ENCODE results near the gene HHAT.
A peak's percentile ranks its signal among the peaks of the same experiment; 100 is the strongest.

The HHAT gene

DNA sequence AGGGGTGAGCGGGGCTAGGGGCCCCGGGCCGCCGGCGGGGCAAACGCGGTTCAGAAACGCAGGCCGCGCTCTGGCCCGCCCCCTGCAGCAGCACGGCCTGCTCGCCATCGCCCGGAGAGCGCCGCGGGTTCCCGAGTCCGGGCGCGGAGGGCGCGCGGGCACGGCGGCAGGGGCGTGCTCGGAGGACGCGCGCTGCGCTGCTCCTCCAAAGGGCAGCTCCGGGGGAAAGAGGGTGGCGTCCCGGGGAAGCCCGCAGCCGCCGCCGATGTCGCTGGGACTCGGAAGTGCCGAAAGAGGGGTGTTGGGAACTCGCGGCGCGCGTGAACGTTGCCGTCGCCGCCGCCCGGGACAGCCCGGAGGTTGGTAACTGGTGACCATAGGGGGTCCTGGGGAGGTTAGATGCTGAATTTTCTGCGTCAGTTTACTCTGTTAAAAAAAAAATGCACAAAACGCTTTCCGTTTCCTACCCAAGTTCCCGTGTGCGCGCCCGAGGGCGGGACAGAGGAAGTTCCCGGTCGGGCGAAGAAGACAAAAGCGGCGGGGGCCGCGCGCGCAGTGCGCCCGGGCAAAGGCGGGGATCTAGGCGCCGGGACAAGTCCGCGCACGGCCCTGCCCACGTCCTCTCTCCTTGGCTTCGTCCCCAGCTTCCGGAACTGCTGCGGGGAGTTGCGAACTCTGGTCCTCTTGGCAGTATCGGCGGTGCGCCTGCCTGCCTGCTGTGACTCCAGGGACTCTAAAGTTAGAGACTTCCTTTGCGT is at the start of gene HHAT:
Gene HHAT, plus strand, starts transcription at position 157 of the 758 bp plus-strand sequence. CDS start 20,074 bp downstream, outside the sequence.
- DNase-seq (ENCODE audit: low read depth) = peak; percentile 52

DNA sequence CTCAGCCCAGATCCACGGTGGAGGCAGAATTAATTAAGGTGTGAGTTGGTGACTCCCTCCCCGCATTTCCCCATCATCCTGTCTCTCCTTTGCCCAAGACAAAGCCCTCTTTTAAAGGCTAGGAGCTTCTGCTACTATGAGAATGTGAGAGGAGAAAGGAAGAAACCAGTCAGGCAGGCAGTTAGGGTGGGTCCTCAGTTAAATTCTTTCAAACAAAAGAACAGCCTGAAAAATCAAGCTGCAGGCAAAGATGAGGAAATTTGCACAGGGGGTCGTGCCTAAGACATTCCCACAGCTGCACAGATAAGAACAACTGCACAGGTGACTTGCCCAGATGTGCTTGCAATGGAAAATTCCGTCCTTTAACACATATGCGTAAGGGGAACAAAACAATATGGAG is 48.5 kb upstream of the HHAT start:
- no peak for DNase-seq (ENCODE audit: low read depth)

GRCh38 chr1:210288116-210288515 is 40.6 kb upstream of the HHAT start:
- no peak for DNase-seq (ENCODE audit: low read depth)

GRCh38 chr1:210289248-210289647 is 39.5 kb upstream of the HHAT start:
- no peak for DNase-seq (ENCODE audit: low read depth)

DNA sequence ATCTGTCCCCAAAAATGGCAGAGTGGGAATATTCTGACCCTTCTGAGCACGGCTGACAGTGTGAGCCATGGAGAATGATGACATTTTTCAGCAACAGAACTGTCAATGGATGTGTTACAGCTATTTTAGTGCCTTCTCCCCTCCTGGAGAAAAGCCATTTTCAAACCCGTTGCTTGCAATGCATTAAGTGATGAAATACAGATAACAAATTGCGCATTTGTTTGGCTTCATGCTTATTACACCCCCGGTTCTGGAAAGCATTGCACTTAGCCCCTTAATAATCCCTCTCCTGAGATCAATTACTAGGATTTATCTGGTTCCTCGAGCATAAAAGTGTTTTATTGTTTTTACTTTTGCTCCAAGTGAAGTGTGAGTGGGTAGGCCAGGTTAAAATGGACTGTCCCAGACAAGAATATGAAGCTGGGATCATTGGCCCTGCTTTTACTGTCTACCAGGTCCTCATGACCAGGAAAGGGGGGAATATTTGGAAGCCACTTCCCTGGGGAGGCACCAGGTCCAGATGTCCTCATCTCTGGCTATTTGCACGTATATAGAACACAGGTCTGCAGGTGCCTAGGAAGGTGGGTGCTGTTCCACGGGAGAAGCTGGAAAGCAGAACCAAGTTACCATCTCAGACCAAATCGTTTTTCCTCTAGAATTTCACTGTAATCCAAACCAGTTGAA is 37.5 kb upstream of the HHAT start:
- DNase-seq (ENCODE audit: low read depth) = no peak

- DNase-seq (ENCODE audit: low read depth) = no peak
Measured at GRCh38 chr1:210291786-210292230, 36.9 kb upstream of the HHAT start.

DNA sequence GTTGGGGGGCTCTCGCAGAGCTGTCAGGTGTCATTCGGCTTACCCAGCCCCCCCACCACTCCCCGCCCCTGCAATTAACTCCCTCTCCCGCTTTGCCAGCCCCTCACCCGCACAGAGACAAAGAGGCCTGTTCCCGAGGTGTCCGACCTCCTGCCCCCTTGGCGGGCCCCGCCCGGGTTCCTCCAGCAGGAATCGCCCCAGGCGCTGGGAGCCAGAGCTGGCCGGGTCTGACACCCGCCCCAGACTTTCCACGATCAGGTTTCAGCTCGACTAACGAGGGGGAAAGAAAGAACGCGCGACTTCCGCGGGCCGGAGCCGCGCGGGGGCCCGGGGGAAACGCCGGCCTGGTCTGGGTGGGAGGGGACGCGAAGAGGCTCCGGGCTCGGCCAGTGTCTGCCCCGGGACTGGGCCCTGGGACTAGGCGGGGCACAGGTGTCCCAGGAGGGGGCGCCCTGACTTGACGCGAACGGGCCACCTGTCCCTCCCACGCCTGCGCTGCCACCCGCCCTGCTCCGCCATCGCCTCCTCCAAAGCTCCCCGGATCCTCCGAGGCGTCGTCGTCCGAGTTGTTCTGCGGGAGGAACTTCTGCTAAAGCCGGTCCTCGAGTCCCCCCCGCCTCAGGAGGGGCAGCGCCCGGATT is 36.4 kb upstream of the HHAT start:
- no peak for DNase-seq (ENCODE audit: low read depth)

- no peak for DNase-seq (ENCODE audit: low read depth)
Measured at GRCh38 chr1:210293171-210293607, 35.5 kb upstream of the HHAT start.

GRCh38 chr1:210294999-210295745 is 33.5 kb upstream of the HHAT start:
- peak; percentile 47 for DNase-seq (ENCODE audit: low read depth)

GRCh38 chr1:210296682-210297081 is 32.0 kb upstream of the HHAT start:
- DNase-seq (ENCODE audit: low read depth) = no peak

DNA sequence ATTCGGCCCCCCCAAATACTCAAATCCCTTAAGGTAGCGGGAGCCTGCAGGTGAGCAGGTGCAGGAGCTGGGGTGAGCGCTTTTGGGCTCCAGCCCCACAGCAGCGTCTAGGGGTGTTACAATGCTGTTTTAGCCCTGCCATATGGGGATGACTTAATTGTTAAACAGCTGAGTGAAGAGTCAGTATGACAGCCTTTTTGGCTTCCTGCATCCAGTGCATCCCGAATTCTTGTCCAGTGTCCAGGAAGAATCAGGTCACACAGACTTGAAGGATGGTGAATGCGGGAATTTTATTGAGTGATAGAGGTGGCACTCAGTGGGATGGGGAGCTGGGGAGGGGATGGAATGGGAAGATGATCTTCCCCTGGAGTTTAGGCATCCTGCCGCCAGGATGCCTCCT is 30.4 kb upstream of the HHAT start:
- DNase-seq (ENCODE audit: low read depth) = no peak

DNA sequence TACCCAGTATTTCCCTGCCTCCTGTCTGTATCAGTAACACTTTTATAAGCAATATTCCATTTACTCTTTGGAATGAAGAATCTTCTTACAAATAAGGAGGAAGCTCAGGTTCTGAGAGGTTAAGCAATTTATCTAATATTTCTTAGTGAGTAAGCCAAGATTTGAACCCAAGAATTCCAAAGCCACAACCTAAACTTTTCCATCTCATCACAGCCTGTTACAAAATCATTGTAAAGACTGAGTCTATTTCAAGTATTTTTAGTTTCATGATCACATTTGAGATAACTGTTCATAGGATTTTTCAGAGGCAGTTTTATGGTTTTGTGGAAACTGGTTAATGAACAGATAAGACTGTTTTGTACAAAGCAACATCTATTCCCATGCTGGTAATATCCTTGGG is 29.8 kb upstream of the HHAT start:
- DNase-seq (ENCODE audit: low read depth) = peak; percentile 75

DNA sequence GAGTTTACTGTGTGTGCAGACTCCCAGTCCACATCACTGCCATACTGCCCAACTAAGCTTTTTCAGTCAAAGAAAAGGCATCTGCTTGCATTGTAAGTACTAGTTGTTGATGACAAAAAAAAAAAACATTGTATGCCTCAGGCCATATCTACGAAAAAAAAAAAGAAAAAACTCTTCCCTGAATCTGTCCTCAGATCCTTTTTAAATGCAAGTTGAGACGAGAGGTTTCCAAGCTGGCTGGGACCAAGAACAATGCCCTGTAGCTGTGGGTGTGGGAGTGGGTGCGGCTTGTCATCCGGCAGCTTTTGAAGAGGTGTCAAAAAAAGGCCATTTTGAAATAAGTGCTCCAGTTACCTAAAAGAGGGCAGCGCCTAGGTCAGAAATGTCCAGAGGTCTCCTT is 29.2 kb upstream of the HHAT start:
- DNase-seq (ENCODE audit: low read depth) = no peak

- DNase-seq (ENCODE audit: low read depth) = no peak
Measured at GRCh38 chr1:210300923-210301614, 27.6 kb upstream of the HHAT start.

DNA sequence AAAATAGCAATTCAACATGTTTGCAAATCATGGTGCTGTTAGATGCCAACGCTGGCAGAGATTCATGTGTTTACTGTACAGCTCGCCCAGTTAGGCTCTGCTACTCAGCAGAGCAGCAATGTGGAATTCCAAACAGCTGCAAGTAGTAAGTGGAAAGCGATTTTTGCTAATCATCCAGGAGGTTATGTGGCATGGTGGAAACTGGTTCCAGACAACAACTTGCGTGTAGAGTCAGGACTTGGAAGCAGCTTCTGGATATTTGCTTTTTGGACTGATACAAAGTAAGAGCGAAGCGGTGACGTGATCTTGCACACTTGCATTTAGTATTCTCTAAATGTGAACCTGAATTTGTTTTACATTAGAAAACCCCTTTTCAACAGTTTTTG is 27.1 kb upstream of the HHAT start:
- peak; percentile 31 for DNase-seq (ENCODE audit: low read depth)

GRCh38 chr1:210302501-210302900 is 26.2 kb upstream of the HHAT start:
- no peak for DNase-seq (ENCODE audit: low read depth)

DNA sequence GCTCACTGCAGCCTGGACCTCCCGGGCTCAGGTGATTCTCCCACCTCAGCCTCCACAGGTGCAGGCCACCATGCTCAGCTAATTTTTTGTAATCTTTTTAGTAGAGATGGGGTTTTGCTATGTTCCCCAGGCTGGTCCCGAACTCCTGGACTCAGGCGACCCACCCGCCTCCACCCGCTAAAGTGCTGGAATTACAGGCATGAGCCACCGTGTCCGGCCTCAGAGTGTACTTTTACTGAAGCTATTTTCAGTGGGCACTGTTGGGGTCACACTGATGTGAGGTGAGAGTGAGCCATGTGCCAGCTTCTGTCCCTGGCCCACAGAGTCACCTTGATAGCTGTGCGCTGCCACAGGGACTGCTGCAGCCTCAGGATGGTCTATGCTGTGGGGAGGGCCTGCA is 25.3 kb upstream of the HHAT start:
- DNase-seq (ENCODE audit: low read depth) = no peak

- no peak for DNase-seq (ENCODE audit: low read depth)
Measured at GRCh38 chr1:210310562-210311153, 18.0 kb upstream of the HHAT start.

- no peak for DNase-seq (ENCODE audit: low read depth)
Measured at GRCh38 chr1:210311726-210312493, 16.8 kb upstream of the HHAT start.

DNA sequence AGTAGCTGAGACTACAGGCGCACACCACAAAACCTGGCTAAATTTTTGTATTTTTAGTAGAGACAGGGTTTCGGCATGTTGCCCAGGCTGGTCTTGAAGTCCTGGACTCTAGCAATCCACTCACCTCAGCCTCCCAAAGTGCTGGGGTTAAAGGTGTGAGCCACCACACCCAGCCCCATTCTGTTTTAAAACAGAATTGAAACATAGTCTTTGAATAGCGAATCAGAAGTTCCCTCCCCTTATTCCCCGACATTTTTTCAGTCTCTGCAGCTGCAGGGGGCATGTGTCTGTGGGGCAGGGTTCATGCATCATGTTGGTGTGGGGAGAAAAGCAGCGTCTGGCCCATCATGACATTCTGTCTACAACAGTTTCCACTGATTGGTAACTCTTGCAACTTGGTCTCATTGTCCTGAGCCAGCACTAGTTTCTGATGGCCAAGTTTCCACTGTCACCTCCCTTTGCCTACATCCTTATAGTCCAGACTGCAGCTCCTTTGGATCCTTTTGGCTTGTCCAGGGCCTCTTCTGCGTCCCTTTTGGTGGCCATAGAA is 15.6 kb upstream of the HHAT start:
- DNase-seq (ENCODE audit: low read depth) = no peak
